ENCODE results near the gene CLDN7.
A peak's percentile ranks its signal among the peaks of the same experiment; 100 is the strongest.

Gene CLDN7

GRCh38 chr17:7238420-7239090, 23.7 kb downstream of the CLDN7 start:
- no peak for DNase-seq (ENCODE audit: low read depth in 2 of 2)

GRCh38 chr17:7237761-7238419, 24.4 kb downstream of the CLDN7 start:
- DNase-seq (ENCODE audit: low read depth in 2 of 2), result peak; percentile 64 to 84

GRCh38 chr17:7237266-7237760, 25.0 kb downstream of the CLDN7 start:
- no peak for DNase-seq (ENCODE audit: low read depth in 2 of 2)

- no peak for DNase-seq (ENCODE audit: low read depth in 2 of 2)
Observed at GRCh38 chr17:7236808-7237207, 25.5 kb downstream of the CLDN7 start.

GRCh38 chr17:7235693-7236665, 26.3 kb downstream of the CLDN7 start:
- DNase-seq (ENCODE audit: low read depth in 2 of 2), result no peak

- DNase-seq (ENCODE audit: low read depth in 2 of 2), result peak; percentile 93 to 94
Observed at GRCh38 chr17:7234083-7234951, 28.0 kb downstream of the CLDN7 start, which contains the start of gene DVL2. TSS of gene DVL2 (minus strand) at chr17:7234517. CDS start at chr17:7234262, 255 bp downstream.

- no peak for DNase-seq (ENCODE audit: low read depth in 2 of 2)
Observed at GRCh38 chr17:7233701-7234082, 28.6 kb downstream of the CLDN7 start.

GRCh38 chr17:7232114-7232513, 30.2 kb downstream of the CLDN7 start:
- DNase-seq (ENCODE audit: low read depth in 2 of 2), result no peak

GRCh38 chr17:7229504-7229903, 32.8 kb downstream of the CLDN7 start:
- DNase-seq (ENCODE audit: low read depth in 2 of 2), result no peak

GRCh38 chr17:7228920-7229319, 33.4 kb downstream of the CLDN7 start:
- no peak for DNase-seq (ENCODE audit: low read depth in 2 of 2)

GRCh38 chr17:7226721-7227710, 35.3 kb downstream of the CLDN7 start:
- DNase-seq (ENCODE audit: low read depth in 2 of 2), result no peak

GRCh38 chr17:7225711-7226331, 36.5 kb downstream of the CLDN7 start:
- no peak for DNase-seq (ENCODE audit: low read depth in 2 of 2)

- DNase-seq (ENCODE audit: low read depth in 2 of 2), result no peak
Observed at GRCh38 chr17:7224661-7225111, 37.6 kb downstream of the CLDN7 start.

GRCh38 chr17:7224110-7224509, 38.2 kb downstream of the CLDN7 start:
- DNase-seq (ENCODE audit: low read depth in 2 of 2), result no peak

GRCh38 chr17:7223375-7223774, 38.9 kb downstream of the CLDN7 start:
- no peak for DNase-seq (ENCODE audit: low read depth in 2 of 2)

- DNase-seq (ENCODE audit: low read depth in 2 of 2), result no peak
Observed at GRCh38 chr17:7222972-7223292, 39.3 kb downstream of the CLDN7 start.

- no peak for DNase-seq (ENCODE audit: low read depth in 2 of 2)
Observed at GRCh38 chr17:7222093-7222971, 39.9 kb downstream of the CLDN7 start.

- DNase-seq (ENCODE audit: low read depth in 2 of 2), result no peak
Observed at GRCh38 chr17:7221278-7222092, 40.8 kb downstream of the CLDN7 start.

Data from stimulated activated CD4-positive, alpha-beta T cell treated with anti-CD3 and anti-CD28 coated beads, Interleukin-15, amount 100 ng/mL, for 48 hours (primary cell).